OCI-LY7 (cell line): ENCODE data around the gene TUBGCP5.

ENCODE experiments used
- CTCF ChIP-seq: fragments of 200-600 bp; sonication (generic); conservative IDR thresholded peaks from 2 replicates; pipeline ENCODE4 v1.5.1; 2014; ENCODE audit warnings: mild to moderate bottlenecking, antibody characterized with exemption, low read length, moderate library complexity, mixed read lengths
- EZH2phosphoT487 ChIP-seq: fragments of 200-600 bp; sonication (generic); IDR thresholded peaks from 2 replicates; pipeline ENCODE4 v1.6.1; 2018; ENCODE audit warnings: low read depth, borderline replicate concordance, mild to moderate bottlenecking, mixed run types, antibody characterized with exemption, low read length, moderate library complexity, mixed read lengths

GRCh38 chr15:23003736-23004135 lies 35.6 kb downstream of the TUBGCP5 start:
- TF ChIP-seq CTCF (no peak), EZH2phosphoT487 (no peak)
